ENCODE measurements around the gene MYO18B. TPM values are rescaled to one million over a fixed set of nuclear protein-coding genes. Genes with fewer than 3 reads are reported as not detected.

MYO18B gene
- total RNA-seq, 1 experiment from 2014 or later = 0.05 TPM

DNA sequence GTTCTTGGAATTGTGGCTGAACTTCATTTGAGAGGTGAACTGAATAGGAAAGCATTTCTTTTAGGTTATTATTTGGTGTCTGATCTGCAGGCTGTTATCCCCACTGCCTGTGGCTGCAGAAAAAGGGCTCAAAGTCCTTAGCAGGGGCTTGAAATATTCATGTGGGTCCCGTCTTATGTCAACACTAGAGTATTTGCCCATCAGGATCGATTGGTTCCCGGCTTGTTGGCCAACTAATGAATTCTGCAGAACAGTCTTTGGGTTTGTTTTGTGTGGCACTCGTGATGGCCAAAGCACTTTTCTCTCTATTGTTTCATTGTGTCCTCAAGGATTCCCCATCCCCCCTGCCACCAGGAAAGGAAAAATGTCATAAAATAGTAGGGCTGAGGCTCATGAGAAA is 211.9 kb downstream of the MYO18B start:
- CTCF ChIA-PET = no interaction called here
- Histone ChIP-seq H3K79me2 (ENCODE audit: insufficient read depth, low read length) (no peaks in the 10 kb centered on the region), H3K4me2 (ENCODE audit: low read length) (no peak overlapping the region), H3K4me1 (ENCODE audit: control insufficient read depth in 1 of 2, insufficient read depth in 2 of 2, low read length in 2 of 2) (no peaks in the 10 kb centered on the region), H3K27me3 (ENCODE audit: insufficient read depth, low read length) (peaks cover 48% of the 10 kb centered on the region), H3K9me2 (ENCODE audit: insufficient read depth) (no peaks in the 10 kb centered on the region), H2AFZ (ENCODE audit: low read depth, low read length, poor library complexity, severe bottlenecking) (no peak overlapping the region), H3K4me3 (replicated peaks in 1 of 2; ENCODE audit: low read depth in 1 of 2, low read length in 2 of 2) (no peak overlapping the region), H3K36me3 (ENCODE audit: control insufficient read depth in 1 of 2, insufficient read depth in 2 of 2, low read length in 2 of 2) (no peaks in the 10 kb centered on the region), H4K20me1 (ENCODE audit: insufficient read depth) (no peaks in the 10 kb centered on the region), H3K9me3 (ENCODE audit: control insufficient read depth in 1 of 2, insufficient read depth in 1 of 2, low read depth in 1 of 2, low read length in 2 of 2) (no peaks in the 10 kb centered on the region), H3K9ac (ENCODE audit: low read length) (no peak overlapping the region), H3K27ac (ENCODE audit: low read depth, low read length) (no peak overlapping the region)
- ATAC-seq (no peak), DNase-seq (ENCODE audit: low read depth, low spot score) (no peak)
- no peak for TF ChIP-seq ZFX (IDR thresholded peaks at IDR 0.05)
- TF ChIP-seq ELF1 (IDR thresholded peaks at IDR 0.05; ENCODE audit: borderline replicate concordance, low read depth) = no peak
- TF ChIP-seq CEBPB (IDR thresholded peaks at IDR 0.05; ENCODE audit: low read depth) = no peak
- no peak for TF ChIP-seq RAD21 (IDR thresholded peaks at IDR 0.05; ENCODE audit: low read depth)
- TF ChIP-seq, protein P1, sequence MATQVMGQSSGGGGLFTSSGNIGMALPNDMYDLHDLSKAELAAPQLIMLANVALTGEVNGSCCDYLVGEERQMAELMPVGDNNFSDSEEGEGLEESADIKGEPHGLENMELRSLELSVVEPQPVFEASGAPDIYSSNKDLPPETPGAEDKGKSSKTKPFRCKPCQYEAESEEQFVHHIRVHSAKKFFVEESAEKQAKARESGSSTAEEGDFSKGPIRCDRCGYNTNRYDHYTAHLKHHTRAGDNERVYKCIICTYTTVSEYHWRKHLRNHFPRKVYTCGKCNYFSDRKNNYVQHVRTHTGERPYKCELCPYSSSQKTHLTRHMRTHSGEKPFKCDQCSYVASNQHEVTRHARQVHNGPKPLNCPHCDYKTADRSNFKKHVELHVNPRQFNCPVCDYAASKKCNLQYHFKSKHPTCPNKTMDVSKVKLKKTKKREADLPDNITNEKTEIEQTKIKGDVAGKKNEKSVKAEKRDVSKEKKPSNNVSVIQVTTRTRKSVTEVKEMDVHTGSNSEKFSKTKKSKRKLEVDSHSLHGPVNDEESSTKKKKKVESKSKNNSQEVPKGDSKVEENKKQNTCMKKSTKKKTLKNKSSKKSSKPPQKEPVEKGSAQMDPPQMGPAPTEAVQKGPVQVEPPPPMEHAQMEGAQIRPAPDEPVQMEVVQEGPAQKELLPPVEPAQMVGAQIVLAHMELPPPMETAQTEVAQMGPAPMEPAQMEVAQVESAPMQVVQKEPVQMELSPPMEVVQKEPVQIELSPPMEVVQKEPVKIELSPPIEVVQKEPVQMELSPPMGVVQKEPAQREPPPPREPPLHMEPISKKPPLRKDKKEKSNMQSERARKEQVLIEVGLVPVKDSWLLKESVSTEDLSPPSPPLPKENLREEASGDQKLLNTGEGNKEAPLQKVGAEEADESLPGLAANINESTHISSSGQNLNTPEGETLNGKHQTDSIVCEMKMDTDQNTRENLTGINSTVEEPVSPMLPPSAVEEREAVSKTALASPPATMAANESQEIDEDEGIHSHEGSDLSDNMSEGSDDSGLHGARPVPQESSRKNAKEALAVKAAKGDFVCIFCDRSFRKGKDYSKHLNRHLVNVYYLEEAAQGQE (IDR thresholded peaks at IDR 0.05; ENCODE audit: low read depth) = no peak
- TF ChIP-seq, protein P2, sequence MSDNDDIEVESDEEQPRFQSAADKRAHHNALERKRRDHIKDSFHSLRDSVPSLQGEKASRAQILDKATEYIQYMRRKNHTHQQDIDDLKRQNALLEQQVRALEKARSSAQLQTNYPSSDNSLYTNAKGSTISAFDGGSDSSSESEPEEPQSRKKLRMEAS (IDR thresholded peaks at IDR 0.05) = no peak
- TF ChIP-seq, protein P3, sequence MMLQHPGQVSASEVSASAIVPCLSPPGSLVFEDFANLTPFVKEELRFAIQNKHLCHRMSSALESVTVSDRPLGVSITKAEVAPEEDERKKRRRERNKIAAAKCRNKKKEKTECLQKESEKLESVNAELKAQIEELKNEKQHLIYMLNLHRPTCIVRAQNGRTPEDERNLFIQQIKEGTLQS (IDR thresholded peaks at IDR 0.05) = no peak
- no peak for TF ChIP-seq CTCF (IDR thresholded peaks at IDR 0.05 in 2 of 3, conservative IDR thresholded peaks at IDR 0.05 in 1 of 3; ENCODE audit: borderline replicate concordance in 1 of 3, insufficient read depth in 1 of 3, low read depth in 2 of 3, low read length in 2 of 3)
- TF ChIP-seq SRF (IDR thresholded peaks at IDR 0.05; ENCODE audit: low read depth) = no peak
- no peak for TF ChIP-seq ZBTB33 (IDR thresholded peaks at IDR 0.05; ENCODE audit: extremely low read depth, insufficient replicate concordance, low read length)
- no peak for TF ChIP-seq SIN3A (IDR thresholded peaks at IDR 0.05; ENCODE audit: low read depth)
- no peak for TF ChIP-seq TCF7L2 (IDR thresholded peaks at IDR 0.05; ENCODE audit: borderline replicate concordance, extremely low read depth, insufficient read depth, insufficient read length)
- TF ChIP-seq YY1 (IDR thresholded peaks at IDR 0.05; ENCODE audit: extremely low read depth, insufficient replicate concordance, low read depth, low read length) = no peak
- no peak for TF ChIP-seq POLR2AphosphoS5 (IDR thresholded peaks at IDR 0.05; ENCODE audit: low read depth, low read length)
- TF ChIP-seq EZH2 (IDR thresholded peaks at IDR 0.05) = no peak
- TF ChIP-seq EGR1 (IDR thresholded peaks at IDR 0.05; ENCODE audit: low read depth) = no peak
- no peak for TF ChIP-seq ZNF274 (IDR thresholded peaks at IDR 0.05; ENCODE audit: low read depth, low read length)
- TF ChIP-seq EZH2phosphoT487 (IDR thresholded peaks at IDR 0.05; ENCODE audit: borderline replicate concordance) = no peak
- TF ChIP-seq JUND (IDR thresholded peaks at IDR 0.05) = no peak
- no peak for TF ChIP-seq CBX3 (IDR thresholded peaks at IDR 0.05; ENCODE audit: low read depth)
- BruUV-seq (replicated peaks) = no TSS peak
- RAD21 ChIA-PET (ENCODE audit: low non-redundant PET in 1 of 2, low total read pairs in 2 of 2, uncharacterized antibody in 2 of 2, unreplicated experiment in 2 of 2) = no interaction called here
- intact Hi-C loops (cut with micrococcal nuclease) = no loop called here
- POLR2A ChIA-PET = no interaction called here
